ENCODE results near the gene IL4. TPM values are rescaled to one million over a fixed set of nuclear protein-coding genes. Genes with fewer than 3 reads are reported as not detected.

Gene IL4
- total RNA-seq, 1 donor, result 0.36 TPM

- DNase-seq (ENCODE audit: low read depth), result no peak
- H3K4me3 ChIP-seq (ENCODE audit: low read depth, low read length), result no peak overlapping the region
- no peak for TF ChIP-seq CTCF (IDR thresholded peaks at IDR 0.05; ENCODE audit: insufficient read depth, low read length)
Measured at GRCh38 chr5:132667761-132668705, 5.8 kb upstream of the IL4 start.

- DNase-seq (ENCODE audit: low read depth), result no peak
- no peak for TF ChIP-seq CTCF (IDR thresholded peaks at IDR 0.05; ENCODE audit: insufficient read depth, low read length)
- no peak overlapping the region for H3K4me3 ChIP-seq (ENCODE audit: low read depth, low read length)
Measured at GRCh38 chr5:132668706-132669454, 4.9 kb upstream of the IL4 start.

- no peak for TF ChIP-seq CTCF (IDR thresholded peaks at IDR 0.05; ENCODE audit: insufficient read depth, low read length)
- no peak overlapping the region for H3K4me3 ChIP-seq (ENCODE audit: low read depth, low read length)
- DNase-seq (ENCODE audit: low read depth), result no peak
Measured at GRCh38 chr5:132669455-132669820, 4.4 kb upstream of the IL4 start.

GRCh38 chr5:132669966-132670882 is 3.6 kb upstream of the IL4 start:
- no peak for TF ChIP-seq CTCF (IDR thresholded peaks at IDR 0.05; ENCODE audit: insufficient read depth, low read length)
- DNase-seq (ENCODE audit: low read depth), result no peak

GRCh38 chr5:132671000-132671399 is 2.8 kb upstream of the IL4 start:
- no peak for TF ChIP-seq CTCF (IDR thresholded peaks at IDR 0.05; ENCODE audit: insufficient read depth, low read length)

More at GRCh38 chr5:132669966-132670882, 3.6 kb upstream of the IL4 start:
- no peak overlapping the region for H3K4me3 ChIP-seq (ENCODE audit: low read depth, low read length)

GRCh38 chr5:132673488-132673887 is 301 bp upstream of the IL4 start:
- no peak for TF ChIP-seq CTCF (IDR thresholded peaks at IDR 0.05; ENCODE audit: insufficient read depth, low read length)
- no peak overlapping the region for H3K4me3 ChIP-seq (ENCODE audit: low read depth, low read length)
- DNase-seq (ENCODE audit: low read depth), result no peak

More at GRCh38 chr5:132671000-132671399, 2.8 kb upstream of the IL4 start:
- no peak overlapping the region for H3K4me3 ChIP-seq (ENCODE audit: low read depth, low read length)
- no peak for DNase-seq (ENCODE audit: low read depth)
